Mesothelial cell of epicardium (in vitro differentiated cells): ENCODE results near the gene NME4. TPM values are rescaled to one million over a fixed set of nuclear protein-coding genes. Genes with fewer than 3 reads are reported as not detected.

Experiments
- DNase-seq, 2 experiments: peaks; one replicate each; pipeline ENCODE4 v3.0.0; 2021; ENCODE audit warnings: low spot score in 2 of 2; ENCODE audit not compliant: unreplicated experiment in 2 of 2
- H3K27ac Mint-ChIP-seq: 2 replicates; pipeline ENCODE4 v1.8.0; 2021; ENCODE audit warnings: mixed read lengths
- H3K27me3 Mint-ChIP-seq: 2 replicates; pipeline ENCODE4 v1.8.0; 2021; ENCODE audit warnings: low read depth, mixed read lengths
- H3K36me3 Mint-ChIP-seq: 2 replicates; pipeline ENCODE4 v1.8.0; 2021; ENCODE audit warnings: mixed read lengths
- H3K4me1 Mint-ChIP-seq: 2 replicates; pipeline ENCODE4 v1.8.0; 2021; ENCODE audit warnings: mixed read lengths
- H3K4me3 Mint-ChIP-seq: 2 replicates; pipeline ENCODE4 v1.8.0; 2021; ENCODE audit warnings: mild to moderate bottlenecking, moderate library complexity, mixed read lengths
- H3K9me3 Mint-ChIP-seq: 2 replicates; pipeline ENCODE4 v1.8.0; 2021; ENCODE audit warnings: mixed read lengths
- CTCF ChIP-seq: fragments of 200-600 bp; sonication (generic); IDR thresholded peaks from one replicate; pipeline ENCODE4 v1.5.0; 2021; ENCODE audit warnings: antibody characterized with exemption; ENCODE audit not compliant: unreplicated experiment
- total RNA-seq: library from RNA; stranded (reverse); gene quantifications from 3 replicates; pipeline ENCODE4 v1.2.1, GENCODE V29; 2021

Gene NME4
- total RNA-seq, 1 donor from 2014 or later = 252 TPM

- TF ChIP-seq CTCF = no peak
- peaks cover 3% of the 10 kb centered on the region for H3K36me3 Mint-ChIP-seq
- H3K4me3 Mint-ChIP-seq = no peak overlapping the region
- H3K27me3 Mint-ChIP-seq = peaks cover 2% of the 10 kb centered on the region
- peaks cover 4% of the 10 kb centered on the region for H3K4me1 Mint-ChIP-seq
- H3K27ac Mint-ChIP-seq = no peak overlapping the region
- no peaks in the 10 kb centered on the region for H3K9me3 Mint-ChIP-seq
- no peak for DNase-seq
Measured at GRCh38 chr16:363110-363765, 33.8 kb upstream of the NME4 start.

- Mint-ChIP-seq H3K27ac (no peak overlapping the region), H3K4me3 (no peak overlapping the region), H3K4me1 (peaks cover 4% of the 10 kb centered on the region), H3K9me3 (no peaks in the 10 kb centered on the region), H3K27me3 (peaks cover 2% of the 10 kb centered on the region), H3K36me3 (peaks cover 3% of the 10 kb centered on the region)
- TF ChIP-seq CTCF = no peak
- DNase-seq = no peak
Measured at GRCh38 chr16:363766-364490, 33.1 kb upstream of the NME4 start.

GRCh38 chr16:364595-365491 is 32.2 kb upstream of the NME4 start:
- Mint-ChIP-seq H3K36me3 (peaks cover 3% of the 10 kb centered on the region), H3K9me3 (no peaks in the 10 kb centered on the region), H3K27me3 (peaks cover 2% of the 10 kb centered on the region), H3K4me1 (peaks cover 5% of the 10 kb centered on the region), H3K4me3 (no peak overlapping the region), H3K27ac (no peak overlapping the region)
- TF ChIP-seq CTCF = no peak
- DNase-seq = no peak

- TF ChIP-seq CTCF = no peak
- Mint-ChIP-seq H3K4me3 (no peak overlapping the region), H3K9me3 (no peaks in the 10 kb centered on the region), H3K27ac (no peak overlapping the region), H3K36me3 (peaks cover 3% of the 10 kb centered on the region), H3K27me3 (peaks cover 2% of the 10 kb centered on the region), H3K4me1 (peaks cover 14% of the 10 kb centered on the region)
- no peak for DNase-seq
Measured at GRCh38 chr16:366476-366875, 30.5 kb upstream of the NME4 start.

- no peak for DNase-seq
- Mint-ChIP-seq H3K27me3 (no peaks in the 10 kb centered on the region), H3K27ac (no peak overlapping the region), H3K4me3 (no peak overlapping the region), H3K9me3 (no peaks in the 10 kb centered on the region), H3K4me1 (peaks cover 10% of the 10 kb centered on the region), H3K36me3 (peaks cover 3% of the 10 kb centered on the region)
- TF ChIP-seq CTCF = no peak
Measured at GRCh38 chr16:367333-367903, 29.6 kb upstream of the NME4 start.
